GM23248 (cell line): ENCODE measurements around the gene SUGCT. TPM values are rescaled to one million over a fixed set of nuclear protein-coding genes. Genes with fewer than 3 reads are reported as not detected.

ENCODE experiments used
- DNase-seq: peaks from one replicate; pipeline ENCODE4 v3.0.0-alpha.2; 2015
- H2AFZ ChIP-seq: fragments of 200-600 bp; sonication (generic); 2 replicates; pipeline ENCODE4 v1.6.1; 2016; ENCODE audit warnings: antibody characterized with exemption
- H3F3A ChIP-seq: fragments of 200-600 bp; sonication (generic); 2 replicates; pipeline ENCODE4 v1.6.1; 2016; ENCODE audit warnings: mild to moderate bottlenecking, antibody characterized with exemption, mixed run types; ENCODE audit not compliant: insufficient read depth
- H3K27ac ChIP-seq: fragments of 200-600 bp; sonication (generic); 2 replicates; pipeline ENCODE4 v1.5.1; 2016; ENCODE audit warnings: mild to moderate bottlenecking
- H3K27me3 ChIP-seq: fragments of 200-600 bp; sonication (generic); replicated peaks from 2 replicates; pipeline ENCODE4 v1.6.1; 2016; ENCODE audit warnings: mild to moderate bottlenecking; ENCODE audit not compliant: insufficient read depth
- H3K36me3 ChIP-seq: fragments of 200-600 bp; sonication (generic); 2 replicates; pipeline ENCODE4 v1.6.1; 2016; ENCODE audit warnings: low read depth, mild to moderate bottlenecking
- H3K4me1 ChIP-seq: fragments of 200-600 bp; sonication (generic); 2 replicates; pipeline ENCODE4 v1.6.1; 2016; ENCODE audit warnings: mild to moderate bottlenecking; ENCODE audit not compliant: insufficient read depth
- H3K4me2 ChIP-seq: fragments of 200-600 bp; sonication (generic); one replicate; pipeline ENCODE4 v1.6.1; 2016; ENCODE audit warnings: mild to moderate bottlenecking; ENCODE audit not compliant: unreplicated experiment
- H3K4me3 ChIP-seq: fragments of 200-600 bp; sonication (generic); 2 replicates; pipeline ENCODE4 v1.5.1; 2016; ENCODE audit warnings: mild to moderate bottlenecking
- H3K79me2 ChIP-seq: fragments of 200-600 bp; sonication (generic); 2 replicates; pipeline ENCODE4 v1.6.1; 2016; ENCODE audit warnings: mild to moderate bottlenecking; ENCODE audit not compliant: insufficient read depth
- H3K9ac ChIP-seq: fragments of 200-600 bp; sonication (generic); 2 replicates; pipeline ENCODE4 v1.6.1; 2016; ENCODE audit warnings: mild to moderate bottlenecking
- H3K9me2 ChIP-seq: fragments of 200-600 bp; sonication (generic); 2 replicates; pipeline ENCODE4 v1.6.1; 2016; ENCODE audit warnings: mixed run types, mild to moderate bottlenecking, moderate library complexity; ENCODE audit not compliant: insufficient read depth
- H3K9me3 ChIP-seq: fragments of 200-600 bp; sonication (generic); one replicate; pipeline ENCODE4 v1.6.1; 2017; ENCODE audit warnings: low read depth
- H4K20me1 ChIP-seq: fragments of 200-600 bp; sonication (generic); 2 replicates; pipeline ENCODE4 v1.6.0; 2016; ENCODE audit not compliant: insufficient read depth
- EZH2 ChIP-seq: fragments of 200-600 bp; sonication (generic); IDR thresholded peaks from 2 replicates; pipeline ENCODE4 v1.6.1; 2018; ENCODE audit warnings: antibody characterized with exemption, mild to moderate bottlenecking; ENCODE audit not compliant: insufficient read depth, poor library complexity, severe bottlenecking
- EZH2phosphoT487 ChIP-seq: fragments of 200-600 bp; sonication (generic); IDR thresholded peaks from 2 replicates; pipeline ENCODE4 v1.6.1; 2018; ENCODE audit warnings: antibody characterized with exemption, moderate library complexity, mild to moderate bottlenecking, low read depth; ENCODE audit not compliant: insufficient read depth
- WGBS, 2 experiments: methylation state at CpG; one replicate each; pipeline ENCODE4 v1.1.6; 2015 to 2017; ENCODE audit warnings: low lambda C conversion rate in 2 of 2, low coverage in 1 of 2; ENCODE audit errors: missing lambda C conversion rate in 2 of 2; 5-methylcytosine and 5-hydroxymethylcytosine counted together
- in situ Hi-C: fragments of 300-500 bp; cut with MboI; formaldehyde crosslinking; loops from 2 replicates; pipeline ENCODE4 v1.15.0; 2020
- polyA plus RNA-seq: library from polyadenylated mRNA; unstranded; fragments of >200 nt; fragmentation: Nextera tagmentation; extraction: Ambion mirVana; gene quantifications from 2 replicates; pipeline ENCODE4 v1.2.1, GENCODE V29; 2016
- total RNA-seq: library from RNA; depleted of rRNA; stranded (reverse); fragments of >200 nt; shearing (Covaris generic); gene quantifications from 2 replicates; pipeline ENCODE4 v1.2.3, GENCODE V29; 2014

SUGCT gene
- total and polyA plus RNA-seq, 2 experiments from 2014 or later: 2.2 to 7.1 TPM

GRCh38 chr7:40299097-40299496 lies 164.3 kb downstream of the SUGCT start:
- Histone ChIP-seq H3K79me2 (no peaks in the 10 kb centered on the region), H3K36me3 (no peaks in the 10 kb centered on the region), H3K4me3 (no peak overlapping the region), H3K27ac (peak overlapping the region; percentile 69), H3K9me3 (no peaks in the 10 kb centered on the region), H3F3A (peaks cover 12% of the 10 kb centered on the region), H4K20me1 (no peaks in the 10 kb centered on the region), H3K27me3 (no peaks in the 10 kb centered on the region), H2AFZ (no peak overlapping the region; the same call in 1 of the 2 replicates), H3K9ac (no peak overlapping the region), H3K4me1 (peaks cover 33% of the 10 kb centered on the region), H3K9me2 (no peaks in the 10 kb centered on the region), H3K4me2 (peak overlapping the region; percentile 29)
- peak; percentile 86 for DNase-seq
- in situ Hi-C loops: no loop called here
- TF ChIP-seq EZH2 (no peak), EZH2phosphoT487 (no peak)
- WGBS, 2 experiments: 20 to 23% methylated on average over 4 of the region's 4 CpGs

GRCh38 chr7:40300146-40300670 lies 165.4 kb downstream of the SUGCT start:
- in situ Hi-C loops: no loop called here
- Histone ChIP-seq H3K4me1 (peaks cover 33% of the 10 kb centered on the region), H2AFZ (no peak overlapping the region)

GRCh38 chr7:40301486-40302068 lies 166.8 kb downstream of the SUGCT start:
- H3K4me2 ChIP-seq: no peak overlapping the region
- no peaks in the 10 kb centered on the region for H4K20me1 ChIP-seq
- H3K4me1 ChIP-seq: peaks cover 39% of the 10 kb centered on the region
- H3F3A ChIP-seq: peaks cover 12% of the 10 kb centered on the region
- H3K9me3 ChIP-seq: no peaks in the 10 kb centered on the region
- no peaks in the 10 kb centered on the region for H3K36me3 ChIP-seq
- H3K27me3 ChIP-seq: no peaks in the 10 kb centered on the region
- TF ChIP-seq EZH2phosphoT487 (no peak), EZH2 (no peak)
- no peak overlapping the region for H3K4me3 ChIP-seq
- H3K79me2 ChIP-seq: no peaks in the 10 kb centered on the region
- H2AFZ ChIP-seq: no peak overlapping the region
- DNase-seq: peak; percentile 50
- no peak overlapping the region for H3K9ac ChIP-seq
- in situ Hi-C loops: no loop called here
- no peaks in the 10 kb centered on the region for H3K9me2 ChIP-seq
- 78 to 95% methylated on average over 1 of the region's 1 CpG for WGBS, 2 experiments
- no peak overlapping the region for H3K27ac ChIP-seq

More at GRCh38 chr7:40300146-40300670, 165.4 kb downstream of the SUGCT start:
- no peaks in the 10 kb centered on the region for H3K9me3 ChIP-seq
- H3K36me3 ChIP-seq: no peaks in the 10 kb centered on the region
- no peak for DNase-seq
- H3F3A ChIP-seq: peaks cover 12% of the 10 kb centered on the region
- no peaks in the 10 kb centered on the region for H3K27me3 ChIP-seq
- H3K9me2 ChIP-seq: no peaks in the 10 kb centered on the region
- no peak overlapping the region for H3K4me3 ChIP-seq
- WGBS, 2 experiments: 83 to 86% methylated on average over 3 of the region's 3 CpGs
- H3K9ac ChIP-seq: no peak overlapping the region
- no peak for TF ChIP-seq EZH2
- no peak for TF ChIP-seq EZH2phosphoT487
- H3K27ac ChIP-seq: no peak overlapping the region
- no peaks in the 10 kb centered on the region for H4K20me1 ChIP-seq
- no peak overlapping the region for H3K4me2 ChIP-seq
- H3K79me2 ChIP-seq: no peaks in the 10 kb centered on the region

DNA sequence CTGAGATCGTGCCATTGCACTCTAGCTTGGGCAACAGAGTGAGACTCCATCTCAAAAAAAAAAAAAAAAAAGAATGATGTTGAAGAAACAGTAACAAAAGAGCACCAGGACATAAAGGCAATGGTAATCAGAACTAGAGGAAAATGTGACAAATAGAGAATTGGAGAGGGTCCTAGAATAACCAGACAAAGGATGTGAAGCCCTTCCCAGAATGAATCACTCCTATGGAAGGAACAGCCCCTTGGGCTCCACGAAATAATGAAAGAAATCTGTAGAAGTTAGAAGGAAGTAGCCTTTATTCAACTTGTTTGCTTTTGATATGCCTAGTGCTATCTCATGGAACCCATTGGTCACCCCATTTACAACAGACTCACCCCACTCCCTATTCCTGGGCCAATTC lies 169.2 kb downstream of the SUGCT start:
- WGBS, 2 experiments: 80 to 85% methylated on average over 2 of the region's 2 CpGs
- Histone ChIP-seq H3K4me1 (peaks cover 24% of the 10 kb centered on the region), H3K9me3 (no peaks in the 10 kb centered on the region), H3K4me2 (no peak overlapping the region), H4K20me1 (no peaks in the 10 kb centered on the region), H3K27me3 (no peaks in the 10 kb centered on the region), H3K9me2 (no peaks in the 10 kb centered on the region), H3K4me3 (no peak overlapping the region), H3K27ac (no peak overlapping the region), H3K79me2 (no peaks in the 10 kb centered on the region), H2AFZ (no peak overlapping the region), H3K36me3 (no peaks in the 10 kb centered on the region), H3F3A (no peaks in the 10 kb centered on the region), H3K9ac (no peak overlapping the region)
- DNase-seq: no peak
- in situ Hi-C loops: no loop called here
- TF ChIP-seq EZH2: no peak
- TF ChIP-seq EZH2phosphoT487: no peak
